Stimulated activated CD8-positive, alpha-beta memory T cell treated with anti-CD3 and anti-CD28 coated beads, Interleukin-2, amount 100 ng/mL, for 48 hours (primary cell): Measurements from ENCODE around the gene PEX26.
"Not testable (repeated sequence)": the region's sequence is repeated elsewhere in the genome, so short reads cannot be mapped to it uniquely, and the experiment has no call there.

Source experiments
- DNase-seq, 2 donors: peaks; one replicate each; pipeline ENCODE4 v3.0.0-alpha.2; 2020; ENCODE audit warnings: low read depth in 2 of 2

Gene PEX26

DNA sequence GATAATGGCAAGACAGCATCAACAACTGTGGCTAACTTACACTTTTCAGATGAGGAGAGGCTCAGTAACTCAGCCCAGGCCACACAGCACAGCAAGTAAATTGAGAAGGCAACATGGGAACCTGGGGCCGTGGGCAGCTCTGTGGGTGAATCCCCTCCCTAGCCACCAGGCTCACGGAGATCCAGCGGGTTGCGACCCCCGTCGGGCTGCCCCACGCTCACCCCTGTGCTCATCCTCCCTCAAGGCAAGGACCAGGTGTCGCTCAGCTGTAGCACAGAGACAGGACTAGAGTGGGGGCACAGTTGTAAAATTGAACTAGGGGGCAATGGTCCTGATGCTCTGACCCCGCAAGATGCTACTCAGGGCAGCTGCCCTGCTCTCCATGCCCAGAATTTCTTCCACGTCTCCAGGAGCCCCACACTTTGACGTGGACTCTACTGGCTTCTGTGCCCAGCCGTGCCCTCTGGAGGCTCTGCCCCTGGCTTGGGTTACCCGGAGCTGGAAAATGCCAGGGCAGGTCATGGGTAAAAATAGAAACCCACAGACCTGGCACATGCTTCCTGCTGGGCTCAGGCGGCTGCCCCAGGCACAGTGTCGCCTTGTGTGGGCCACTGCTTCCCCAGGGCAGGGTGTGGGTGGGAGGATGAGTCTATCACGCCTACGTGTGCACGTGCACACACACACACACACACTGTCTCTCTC is 41.8 kb downstream of the PEX26 start:
- DNase-seq: no peak

- no peak for DNase-seq
Measured at GRCh38 chr22:18120857-18121256, 43.1 kb downstream of the PEX26 start.

GRCh38 chr22:18121506-18121905 is 43.7 kb downstream of the PEX26 start:
- DNase-seq: no peak

DNA sequence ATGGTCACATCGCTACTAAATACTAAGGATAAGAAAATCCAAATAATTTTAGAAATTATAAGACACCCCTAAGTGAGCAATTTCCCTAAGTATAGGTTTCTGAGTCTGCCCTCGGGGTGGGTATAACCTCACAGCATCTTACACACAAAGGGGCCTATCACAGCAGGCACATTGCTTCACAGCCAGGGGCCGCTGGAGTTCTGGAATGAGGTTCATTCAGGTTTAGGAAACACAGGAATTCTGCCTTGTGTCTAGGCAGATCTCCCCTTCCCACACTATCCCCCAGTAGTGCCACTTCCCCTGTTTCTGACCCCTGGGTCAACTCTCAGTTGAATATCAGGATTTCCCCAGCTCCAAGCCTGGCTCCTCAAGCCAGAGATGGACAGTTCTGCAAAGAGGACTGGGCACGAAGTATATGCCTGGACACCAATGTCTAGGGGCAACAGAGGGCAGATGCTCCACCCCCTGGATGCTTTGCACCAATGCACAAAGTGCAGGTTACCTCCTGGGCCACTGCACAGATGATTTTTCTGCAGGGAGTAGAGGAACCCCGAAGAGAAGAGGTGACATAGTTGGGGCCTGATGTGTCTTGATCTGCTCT is 44.3 kb downstream of the PEX26 start:
- DNase-seq: no peak

DNA sequence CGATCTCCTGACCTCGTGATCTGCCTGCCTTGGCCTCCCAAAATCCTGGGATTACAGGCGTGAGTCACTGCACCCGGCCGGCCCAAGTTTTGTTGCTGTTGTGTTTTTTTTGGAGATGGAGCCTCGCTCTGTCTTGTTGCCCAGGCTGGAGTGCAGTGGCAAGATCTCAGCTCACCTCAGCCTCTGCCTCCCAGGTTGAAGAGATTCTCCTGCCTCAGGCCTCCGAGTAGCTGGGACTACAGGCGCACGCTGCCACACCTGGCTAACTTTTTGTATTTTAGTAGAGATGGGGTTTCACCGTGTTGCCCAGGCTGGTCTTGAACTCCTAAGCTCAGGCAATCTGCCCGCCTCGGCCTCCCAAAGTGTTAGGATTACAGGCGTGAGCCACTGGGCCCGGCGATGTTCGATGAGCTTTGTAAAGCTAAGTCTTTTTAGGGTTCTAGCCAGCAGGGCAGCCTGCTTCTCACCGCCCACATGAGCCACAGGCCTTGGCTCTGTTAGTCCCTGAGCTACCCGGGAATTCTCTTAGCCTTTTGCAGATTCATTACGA is 45.8 kb downstream of the PEX26 start:
- DNase-seq: not testable (repeated sequence)

DNA sequence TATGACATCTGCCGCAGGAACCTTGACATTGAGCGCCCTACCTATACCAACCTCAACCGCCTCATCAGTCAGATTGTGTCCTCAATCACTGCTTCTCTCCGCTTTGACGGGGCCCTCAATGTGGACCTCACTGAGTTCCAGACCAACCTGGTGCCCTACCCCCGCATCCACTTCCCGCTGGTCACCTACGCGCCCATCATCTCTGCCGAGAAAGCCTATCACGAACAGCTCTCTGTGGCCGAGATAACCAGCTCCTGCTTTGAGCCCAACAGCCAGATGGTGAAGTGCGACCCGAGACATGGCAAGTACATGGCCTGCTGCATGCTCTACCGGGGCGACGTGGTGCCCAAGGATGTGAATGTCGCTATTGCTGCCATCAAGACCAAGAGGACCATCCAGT is 48.8 kb downstream of the PEX26 start:
- DNase-seq: no peak

GRCh38 chr22:18130018-18130417 is 52.2 kb downstream of the PEX26 start:
- DNase-seq: no peak

- no peak for DNase-seq
Measured at GRCh38 chr22:18130699-18131429, 53.1 kb downstream of the PEX26 start.

GRCh38 chr22:18133452-18133851 is 55.7 kb downstream of the PEX26 start:
- DNase-seq: no peak

- DNase-seq: no peak
Measured at GRCh38 chr22:18136563-18137320, 59.0 kb downstream of the PEX26 start.

DNA sequence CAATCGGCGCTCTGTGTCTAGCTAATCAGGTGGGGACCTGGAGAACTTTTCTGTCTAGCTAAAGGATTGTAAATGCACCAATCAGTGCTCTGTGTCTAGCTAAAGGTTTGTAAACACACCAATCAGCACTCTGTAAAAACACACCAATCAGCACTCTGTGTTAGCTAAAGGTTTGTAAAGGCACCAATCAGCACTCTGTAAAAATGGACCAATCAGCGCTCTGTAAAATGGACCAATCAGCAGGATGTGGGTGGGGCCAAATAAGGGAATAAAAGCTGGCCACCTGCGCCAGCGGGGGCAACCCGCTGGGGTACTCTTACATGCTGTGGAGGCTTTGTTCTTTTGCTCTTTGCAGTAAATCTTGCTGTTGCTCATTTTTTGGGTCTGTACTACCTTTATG is 63.2 kb downstream of the PEX26 start:
- not testable (repeated sequence) for DNase-seq

DNA sequence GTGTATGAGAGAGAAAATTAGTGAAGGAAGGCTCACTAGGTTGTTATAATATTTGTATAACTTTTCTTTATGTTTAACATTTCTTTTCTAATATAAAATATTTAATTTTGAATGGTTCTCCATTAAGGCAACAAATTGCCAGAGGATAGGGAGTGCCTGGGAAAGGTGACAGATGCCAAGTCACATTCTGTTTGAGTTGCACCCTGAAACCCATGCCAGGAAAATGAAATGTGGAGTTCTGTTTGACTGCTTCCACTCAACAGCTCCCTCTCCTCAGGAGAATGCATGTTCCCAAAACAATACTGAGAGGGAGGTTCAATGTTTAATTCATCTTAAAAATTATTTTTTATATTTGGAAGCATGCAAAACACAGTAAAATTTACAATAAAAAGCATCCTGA is 66.3 kb downstream of the PEX26 start:
- DNase-seq: no peak

DNA sequence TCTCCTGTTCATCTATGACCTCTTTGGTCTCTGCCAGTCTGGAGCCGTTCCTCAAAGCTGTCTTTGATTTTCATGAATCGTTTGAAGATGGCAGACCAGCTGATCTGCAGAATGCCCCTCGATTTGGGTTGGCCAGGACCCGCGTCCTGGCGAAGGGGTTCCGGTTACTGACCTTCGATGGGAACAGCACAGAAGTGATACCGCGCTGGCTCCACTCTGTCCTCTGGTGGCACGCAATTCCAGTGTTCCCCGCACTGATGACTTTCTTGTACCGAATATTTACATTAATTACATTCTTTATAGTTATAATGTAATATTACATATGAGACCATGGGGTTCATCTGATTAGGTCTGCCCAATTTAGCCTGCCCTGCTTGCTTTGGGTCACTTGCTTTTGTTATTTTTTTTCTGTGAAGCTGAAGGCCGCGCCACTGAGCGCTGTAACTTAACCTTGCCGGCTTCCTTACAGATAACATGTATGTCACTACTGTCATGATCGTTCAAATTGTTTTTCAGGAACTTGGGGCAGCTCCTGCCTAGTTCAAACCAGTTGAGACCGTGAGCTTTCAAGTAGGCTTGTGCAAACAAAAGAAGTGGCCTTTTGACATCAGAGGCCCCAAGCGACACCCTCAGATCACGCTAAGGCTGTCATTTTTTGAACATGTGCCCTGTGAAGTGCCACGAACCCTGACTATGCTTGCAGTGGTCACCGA is 68.0 kb downstream of the PEX26 start:
- no peak for DNase-seq

DNA sequence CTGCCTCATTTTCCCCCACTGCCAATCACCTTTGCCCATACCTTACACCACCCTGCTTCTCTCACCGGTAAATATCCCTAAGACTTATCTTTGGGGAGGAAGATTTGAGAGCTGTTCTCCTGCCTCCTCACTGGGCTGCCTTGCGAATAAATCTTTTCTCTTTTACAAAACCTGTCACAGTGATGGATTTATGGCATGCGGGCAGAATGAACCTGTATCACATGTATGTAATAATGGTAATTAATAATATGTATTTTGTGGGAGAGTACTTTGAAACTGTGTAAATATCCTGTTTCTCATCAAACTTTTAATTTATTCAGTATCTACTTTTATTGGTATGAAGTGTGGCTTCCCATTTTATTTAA is 68.6 kb downstream of the PEX26 start:
- DNase-seq: no peak

GRCh38 chr22:18147791-18148190 is 70.0 kb downstream of the PEX26 start:
- no peak for DNase-seq

GRCh38 chr22:18148293-18148965 is 70.6 kb downstream of the PEX26 start:
- no peak for DNase-seq

DNA sequence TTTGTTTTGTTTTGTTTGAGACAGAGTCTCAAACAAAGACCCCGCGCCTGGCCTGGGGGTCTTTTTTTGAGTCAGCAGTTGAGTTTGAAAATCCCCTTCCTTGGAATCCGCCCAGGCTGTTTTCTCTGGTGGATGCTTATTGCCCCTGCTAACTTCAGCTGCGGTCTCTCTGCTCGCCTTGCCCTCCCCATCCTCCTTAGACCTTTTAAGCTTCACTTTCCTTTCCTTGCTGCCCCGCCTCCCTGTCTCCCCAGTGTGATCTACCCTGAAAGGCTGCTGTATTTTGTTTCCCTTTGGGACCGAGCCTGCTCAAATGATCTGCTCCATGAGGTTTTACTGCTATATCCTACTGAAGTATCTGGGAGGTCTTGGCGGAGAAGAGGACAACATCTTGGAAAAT is 74.7 kb downstream of the PEX26 start:
- DNase-seq: no peak

DNA sequence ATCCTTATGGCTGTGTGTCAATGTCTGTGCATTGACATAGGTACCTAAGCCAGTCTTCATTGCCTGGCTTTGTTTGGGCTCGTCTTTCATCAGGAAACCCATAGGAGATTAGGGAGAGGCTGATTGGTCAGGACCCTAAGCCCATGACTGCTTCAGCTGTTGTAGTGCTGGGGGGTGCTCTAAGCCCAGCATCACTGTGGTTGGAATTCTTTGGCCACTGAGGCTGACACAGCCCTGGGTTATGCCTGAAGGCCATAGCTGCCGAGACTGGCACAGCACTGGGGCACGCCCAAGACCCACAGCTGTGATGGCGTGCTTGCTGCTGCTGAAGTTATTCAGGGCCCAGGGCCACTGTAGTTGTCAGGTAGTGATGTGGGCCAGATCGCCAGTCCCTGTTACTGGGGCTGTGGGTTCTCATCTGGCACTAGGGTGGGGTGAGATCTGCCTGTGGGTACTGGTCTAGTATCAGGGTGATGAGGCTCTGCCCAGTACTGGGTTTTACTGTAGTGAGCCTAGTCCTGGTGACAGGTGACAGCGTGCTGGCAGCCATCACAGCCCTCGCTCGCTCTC is 77.1 kb downstream of the PEX26 start:
- no peak for DNase-seq
